GM19395 (cell line): ENCODE results near the gene KLHL17.
"Not testable (repeated sequence)": the region's sequence is repeated elsewhere in the genome, so short reads cannot be mapped to it uniquely, and the experiment has no call there.

Experiments used
- ATAC-seq: cut with Tn5 transposase; IDR thresholded peaks from one replicate; pipeline ENCODE4 v1.9.1; 2021; ENCODE audit warnings: mild to moderate bottlenecking, moderate library complexity; ENCODE audit not compliant: unreplicated experiment

The KLHL17 gene

GRCh38 chr1:978835-979743 is 18.7 kb downstream of the KLHL17 start:
- no peak for ATAC-seq

- no peak for ATAC-seq
Measured at GRCh38 chr1:979744-980072, 19.3 kb downstream of the KLHL17 start.

- ATAC-seq, result no peak
Measured at GRCh38 chr1:980137-980571, 19.8 kb downstream of the KLHL17 start.

- no peak for ATAC-seq
Measured at GRCh38 chr1:980602-981395, 20.4 kb downstream of the KLHL17 start.

- ATAC-seq, result no peak
Measured at GRCh38 chr1:981491-981954, 21.1 kb downstream of the KLHL17 start.

- no peak for ATAC-seq
Measured at GRCh38 chr1:981955-982558, 21.7 kb downstream of the KLHL17 start, which contains the start of gene PERM1. PERM1 (minus strand) TSS chr1:982093; CDS start chr1:981029, 1,064 bp downstream.

- ATAC-seq, result no peak
Measured at GRCh38 chr1:982765-983436, 22.5 kb downstream of the KLHL17 start.

GRCh38 chr1:983798-984475 is 23.6 kb downstream of the KLHL17 start:
- ATAC-seq, result no peak

- ATAC-seq, result no peak
Measured at GRCh38 chr1:984476-984814, 24.1 kb downstream of the KLHL17 start.

- ATAC-seq, result no peak
Measured at GRCh38 chr1:985126-985525, 24.7 kb downstream of the KLHL17 start.

- not testable (repeated sequence) for ATAC-seq
Measured at GRCh38 chr1:988061-988460, 27.7 kb downstream of the KLHL17 start.

- not testable (repeated sequence) for ATAC-seq
Measured at GRCh38 chr1:991275-991674, 30.9 kb downstream of the KLHL17 start.

GRCh38 chr1:991895-992294 is 31.5 kb downstream of the KLHL17 start:
- no peak for ATAC-seq

- no peak for ATAC-seq
Measured at GRCh38 chr1:992362-992761, 32.0 kb downstream of the KLHL17 start.

GRCh38 chr1:993379-993995 is 33.1 kb downstream of the KLHL17 start:
- ATAC-seq, result no peak

GRCh38 chr1:994546-994945 is 34.2 kb downstream of the KLHL17 start:
- not testable (repeated sequence) for ATAC-seq

- ATAC-seq, result no peak
Measured at GRCh38 chr1:995665-996633, 35.6 kb downstream of the KLHL17 start.

GRCh38 chr1:996851-997712 is 36.7 kb downstream of the KLHL17 start:
- ATAC-seq, result no peak
